GM12872 (cell line): ENCODE results near the gene PDPR.
"Not testable (repeated sequence)": the region's sequence is repeated elsewhere in the genome, so short reads cannot be mapped to it uniquely, and the experiment has no call there.

Source experiments
- TF ChIP-seq, protein P1 (sequence below): IDR thresholded peaks from 3 replicates; pipeline ENCODE4 v1.5.1; 2011; ENCODE audit warnings: low read depth, mild to moderate bottlenecking, low read length, moderate library complexity; ENCODE audit not compliant: insufficient read depth

Gene PDPR

DNA sequence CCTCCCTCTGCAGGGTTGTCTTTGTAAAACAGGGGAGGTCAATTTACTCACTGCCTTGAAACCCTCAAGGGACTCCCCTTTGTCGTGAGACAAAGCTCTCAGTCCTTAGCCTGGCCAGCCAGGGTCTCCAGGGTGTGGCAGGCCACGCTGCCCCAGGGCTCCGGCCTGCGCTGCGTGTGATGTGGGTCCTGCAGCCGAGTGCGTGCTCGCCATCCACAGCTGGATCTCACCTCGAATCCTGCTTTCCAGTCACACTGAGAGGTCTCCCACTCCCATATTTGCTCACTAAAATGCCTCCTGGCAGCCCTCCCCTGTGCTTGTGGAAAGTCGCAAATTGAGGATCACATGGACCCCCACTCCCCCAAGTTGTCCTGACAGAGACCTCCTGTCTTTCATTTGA is 49.5 kb downstream of the PDPR start:
- TF ChIP-seq, protein P1, sequence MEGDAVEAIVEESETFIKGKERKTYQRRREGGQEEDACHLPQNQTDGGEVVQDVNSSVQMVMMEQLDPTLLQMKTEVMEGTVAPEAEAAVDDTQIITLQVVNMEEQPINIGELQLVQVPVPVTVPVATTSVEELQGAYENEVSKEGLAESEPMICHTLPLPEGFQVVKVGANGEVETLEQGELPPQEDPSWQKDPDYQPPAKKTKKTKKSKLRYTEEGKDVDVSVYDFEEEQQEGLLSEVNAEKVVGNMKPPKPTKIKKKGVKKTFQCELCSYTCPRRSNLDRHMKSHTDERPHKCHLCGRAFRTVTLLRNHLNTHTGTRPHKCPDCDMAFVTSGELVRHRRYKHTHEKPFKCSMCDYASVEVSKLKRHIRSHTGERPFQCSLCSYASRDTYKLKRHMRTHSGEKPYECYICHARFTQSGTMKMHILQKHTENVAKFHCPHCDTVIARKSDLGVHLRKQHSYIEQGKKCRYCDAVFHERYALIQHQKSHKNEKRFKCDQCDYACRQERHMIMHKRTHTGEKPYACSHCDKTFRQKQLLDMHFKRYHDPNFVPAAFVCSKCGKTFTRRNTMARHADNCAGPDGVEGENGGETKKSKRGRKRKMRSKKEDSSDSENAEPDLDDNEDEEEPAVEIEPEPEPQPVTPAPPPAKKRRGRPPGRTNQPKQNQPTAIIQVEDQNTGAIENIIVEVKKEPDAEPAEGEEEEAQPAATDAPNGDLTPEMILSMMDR, result no peak

DNA sequence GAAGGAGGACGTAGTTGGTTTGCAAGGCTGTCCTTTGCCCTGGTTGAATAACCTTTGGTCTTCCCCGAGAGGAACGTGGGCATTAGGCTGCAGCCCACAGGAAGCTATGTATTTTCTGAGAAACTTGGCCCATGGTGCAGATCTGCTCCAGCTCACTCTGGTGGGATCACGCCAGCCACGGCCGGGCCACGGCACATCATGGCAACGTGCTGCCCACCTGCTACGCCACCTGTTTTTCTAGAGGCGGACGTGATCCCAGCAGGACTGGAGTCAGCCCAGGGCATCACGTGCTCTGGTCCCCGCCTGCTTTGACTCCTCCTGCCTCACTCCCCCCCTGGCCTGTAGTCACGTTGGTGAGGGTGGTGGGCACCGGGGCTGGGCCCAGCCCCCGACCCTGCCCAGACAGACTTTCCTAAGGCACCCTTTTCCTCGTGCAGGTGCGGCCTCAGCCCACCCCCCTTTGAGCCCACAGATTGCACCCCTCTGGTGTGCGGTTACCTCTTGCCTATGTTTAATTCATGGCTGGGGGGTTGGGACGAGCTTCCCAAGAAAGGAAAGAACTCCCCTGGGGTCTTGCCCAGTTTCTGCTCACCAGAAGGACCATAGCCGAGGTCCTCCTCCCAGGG is 59.2 kb downstream of the PDPR start, which contains the start of gene CLEC18C:
TSS of gene CLEC18C (plus strand) at position 576 of the 626 bp plus-strand sequence. CDS start 492 bp downstream, outside the sequence.
- TF ChIP-seq, protein P1, result not testable (repeated sequence)
